BJ (cell line): ENCODE measurements around the gene PLXNA2. TPM values are rescaled to one million over a fixed set of nuclear protein-coding genes. Genes with fewer than 3 reads are reported as not detected.

Experiments used
- CTCF ChIA-PET: fragments of 350-600 bp; formaldehyde crosslinking; extraction: SDS; loops from one replicate; lab custom pipeline; 2021; ENCODE audit warnings: antibody characterized with exemption, inconsistent platforms; lab: Yijun Ruan, JAX
- POLR2A ChIA-PET: fragments of 300-600 bp; sonication (Branson Sonifier 250); formaldehyde crosslinking; extraction: SDS; loops from one replicate; lab custom pipeline; 2021; ENCODE audit warnings: antibody characterized with exemption; lab: Charles Lee
- DNase-seq: peaks from one replicate; pipeline ENCODE4 v3.0.0-alpha.2; 2011; ENCODE audit warnings: low read depth
- H3K27me3 ChIP-seq: 2 replicates; pipeline ENCODE4 v1.6.0; 2011; ENCODE audit warnings: low read length; ENCODE audit not compliant: control insufficient read depth, insufficient read depth
- H3K36me3 ChIP-seq: 2 replicates; pipeline ENCODE4 v1.5.1; 2011; ENCODE audit warnings: low read length; ENCODE audit not compliant: control insufficient read depth, insufficient read depth
- H3K4me3 ChIP-seq: 2 replicates; pipeline ENCODE4 v1.5.1; 2011; ENCODE audit warnings: low read depth, mild to moderate bottlenecking, control low read depth, low read length
- CTCF ChIP-seq: IDR thresholded peaks from 2 replicates; pipeline ENCODE4 v1.5.1; 2011; ENCODE audit warnings: low read depth, mild to moderate bottlenecking, control low read depth, inconsistent platforms, low read length, moderate library complexity; ENCODE audit not compliant: insufficient read depth
- polyA plus RNA-seq: library from polyadenylated mRNA; depleted of rRNA; stranded (reverse); fragments of >200 nt; gene quantifications from 2 replicates; pipeline ENCODE4 v1.2.3, GENCODE V29; 2011

The PLXNA2 gene
- polyA plus RNA-seq, 1 experiment: 2.7 TPM

- Histone ChIP-seq H3K4me3 (no peak overlapping the region), H3K27me3 (peaks cover 7% of the 10 kb centered on the region), H3K36me3 (no peaks in the 10 kb centered on the region)
- ChIA-PET POLR2A (interaction anchor here (0.7 kb wide), 1 partner anchor 32 kb away, joined by 3 read pairs; no protein-coding TSS in a partner anchor), CTCF (interaction anchor here (0.6 to 4.5 kb wide), 36 partner anchors 9 to 785 kb away, joined by 3 to 49 read pairs (median 4); partner anchors contain the start of gene PLXNA2)
- no peak for DNase-seq
- TF ChIP-seq CTCF: peak; percentile 91
Measured at GRCh38 chr1:207997486-207998268, 246.5 kb downstream of the PLXNA2 start.

- POLR2A ChIA-PET: no interaction called here
- peaks cover 7% of the 10 kb centered on the region for H3K27me3 ChIP-seq
- CTCF ChIA-PET: interaction anchor here (1.1 to 3.9 kb wide), 6 partner anchors 11 to 248 kb away, joined by 5 to 22 read pairs (median 6); no protein-coding TSS in a partner anchor
Measured at GRCh38 chr1:207996636-207997035, 247.5 kb downstream of the PLXNA2 start.

GRCh38 chr1:207995576-207995975 lies 248.6 kb downstream of the PLXNA2 start:
- peaks cover 6% of the 10 kb centered on the region for H3K27me3 ChIP-seq
- POLR2A ChIA-PET: no interaction called here

More at GRCh38 chr1:207996636-207997035, 247.5 kb downstream of the PLXNA2 start:
- no peaks in the 10 kb centered on the region for H3K36me3 ChIP-seq
- H3K4me3 ChIP-seq: no peak overlapping the region
- TF ChIP-seq CTCF: no peak
- no peak for DNase-seq

GRCh38 chr1:207993477-207994445 lies 250.4 kb downstream of the PLXNA2 start:
- no peak overlapping the region for H3K4me3 ChIP-seq
- TF ChIP-seq CTCF: peak; percentile 32
- DNase-seq: no peak
- H3K36me3 ChIP-seq: no peaks in the 10 kb centered on the region
- POLR2A ChIA-PET: interaction anchor here (0.5 kb wide), 1 partner anchor 167 kb away, joined by 4 read pairs; no protein-coding TSS in a partner anchor
- CTCF ChIA-PET: interaction anchor here (0.6 to 3.9 kb wide), 13 partner anchors 9 to 1380 kb away, joined by 3 to 22 read pairs (median 4); partner anchors contain the start of gene PLXNA2
- peaks cover 9% of the 10 kb centered on the region for H3K27me3 ChIP-seq

More at GRCh38 chr1:207995576-207995975, 248.6 kb downstream of the PLXNA2 start:
- DNase-seq: no peak
- CTCF ChIA-PET: interaction anchor here (1.0 to 3.9 kb wide), 8 partner anchors 10 to 249 kb away, joined by 3 to 22 read pairs (median 6); no protein-coding TSS in a partner anchor
- no peak for TF ChIP-seq CTCF
- Histone ChIP-seq H3K4me3 (no peak overlapping the region), H3K36me3 (no peaks in the 10 kb centered on the region)
